Esophagus mucosa (tissue), 1 donor: ENCODE results near the gene PLA2G2D. TPM values are rescaled to one million over a fixed set of nuclear protein-coding genes. Genes with fewer than 3 reads are reported as not detected.

ENCODE experiments used
- ATAC-seq: fragments of 200-7000 bp; cut with Tn5 transposase; one replicate; pipeline ENCODE4 v1.9.1; 2020
- total RNA-seq: library from RNA; stranded (reverse); gene quantifications from one replicate; pipeline ENCODE4 v1.2.4, GENCODE V29; 2023
- donor health status: DM: yes; HTN: yes; CAD: no.

PLA2G2D gene
- total RNA-seq, result 0.20 TPM

GRCh38 chr1:20119347-20119746 lies at the start of gene PLA2G2D:
Gene PLA2G2D (minus strand): TSS chr1:20119536. CDS start chr1:20119498, 38 bp downstream.
- peak; percentile 25 for ATAC-seq

- ATAC-seq, result no peak
These were observed 49.5 kb upstream of the PLA2G2D start for GRCh38 chr1:20168564-20169491.

- ATAC-seq, result no peak
These were observed 47.8 kb upstream of the PLA2G2D start for GRCh38 chr1:20167126-20167525.

GRCh38 chr1:20166051-20166450 lies 46.7 kb upstream of the PLA2G2D start:
- peak; percentile 12 for ATAC-seq

- peak; percentile 55 for ATAC-seq
These were observed 46.2 kb upstream of the PLA2G2D start for GRCh38 chr1:20165522-20165951.

GRCh38 chr1:20164694-20165202 lies 45.4 kb upstream of the PLA2G2D start:
- ATAC-seq, result no peak

- no peak for ATAC-seq
These were observed 40.7 kb upstream of the PLA2G2D start for GRCh38 chr1:20160034-20160433.

GRCh38 chr1:20158358-20159070 lies 39.2 kb upstream of the PLA2G2D start:
- peak; percentile 55 for ATAC-seq

- ATAC-seq, result no peak
These were observed 35.0 kb upstream of the PLA2G2D start for GRCh38 chr1:20154301-20154831.

- no peak for ATAC-seq
These were observed 33.7 kb upstream of the PLA2G2D start for GRCh38 chr1:20153000-20153418.

GRCh38 chr1:20152599-20152930 lies 33.2 kb upstream of the PLA2G2D start:
- ATAC-seq, result no peak

GRCh38 chr1:20151906-20152598 lies 32.7 kb upstream of the PLA2G2D start:
- peak; percentile 85 for ATAC-seq

GRCh38 chr1:20150969-20151368 lies 31.6 kb upstream of the PLA2G2D start:
- no peak for ATAC-seq

- ATAC-seq, result no peak
These were observed 31.0 kb upstream of the PLA2G2D start for GRCh38 chr1:20150326-20150705.

GRCh38 chr1:20149601-20150325 lies 30.4 kb upstream of the PLA2G2D start:
- ATAC-seq, result no peak

- no peak for ATAC-seq
These were observed 29.5 kb upstream of the PLA2G2D start for GRCh38 chr1:20148571-20149500.

GRCh38 chr1:20147846-20148570 lies 28.7 kb upstream of the PLA2G2D start:
- no peak for ATAC-seq

GRCh38 chr1:20143734-20144565 lies 24.6 kb upstream of the PLA2G2D start:
- no peak for ATAC-seq

- ATAC-seq, result no peak
These were observed 24.0 kb upstream of the PLA2G2D start for GRCh38 chr1:20143318-20143717.
